ENCODE data around the gene KCNQ1. TPM values are rescaled to one million over a fixed set of nuclear protein-coding genes. Genes with fewer than 3 reads are reported as not detected.

The KCNQ1 gene
- total and polyA plus RNA-seq, 2 of the 13 experiments (the other 11 are each of a cell fraction or from before 2014, with no cell fraction given): 0.02 to 0.08 TPM

GRCh38 chr11:2409611-2410468 lies 35.0 kb upstream of the KCNQ1 start (continued):
- TF ChIP-seq LRRFIP1 (CRISPR knock-in tag; conservative IDR thresholded peaks at IDR 0.05) (no peak), MAX (IDR thresholded peaks at IDR 0.05) (peak; percentile 83), ZSCAN22 (CRISPR knock-in tag; IDR thresholded peaks at IDR 0.05) (no peak), ZNF564 (CRISPR knock-in tag; IDR thresholded peaks at IDR 0.05) (no peak), GABPB1 (CRISPR knock-in tag; IDR thresholded peaks at IDR 0.05) (peak; percentile 76), SUZ12 (IDR thresholded peaks at IDR 0.05; ENCODE audit: low read depth, low read length) (no peak), SIN3B (IDR thresholded peaks at IDR 0.05; ENCODE audit: low read length) (no peak), ZNF558 (CRISPR knock-in tag; IDR thresholded peaks at IDR 0.05; ENCODE audit: borderline replicate concordance) (peak; percentile 42; the same call in 1 of the 2 replicates), ZBTB40 (IDR thresholded peaks at IDR 0.05) (no peak), ZBTB40 (CRISPR knock-in tag; IDR thresholded peaks at IDR 0.05) (peak; percentile 34; the same call in 1 of the 2 replicates), ZNF331 (CRISPR knock-in tag; IDR thresholded peaks at IDR 0.05) (no peak; the same call in 1 of the 2 replicates), PHF8 (CRISPR knock-in tag; IDR thresholded peaks at IDR 0.05) (peak; percentile 29; the same call in 1 of the 2 replicates), ZBTB43 (CRISPR knock-in tag; conservative IDR thresholded peaks at IDR 0.05) (0 out of 2 replicates have a peak, but pooled peaks have one; percentile 27), RFX3 (CRISPR knock-in tag; IDR thresholded peaks at IDR 0.05) (no peak), RCOR2 (CRISPR knock-in tag; IDR thresholded peaks at IDR 0.05) (no peak), ZBTB7A (CRISPR knock-in tag; IDR thresholded peaks at IDR 0.05) (no peak; the same call in none of the 2 replicates), NCOA5 (CRISPR knock-in tag; IDR thresholded peaks at IDR 0.05) (no peak), TEAD3 (CRISPR knock-in tag; optimal IDR thresholded peaks at IDR 0.05; ENCODE audit: borderline replicate concordance) (peak; percentile 59)

Measured in HepG2 (cell line).